Measurements from ENCODE around the gene ANKRD35. TPM values are rescaled to one million over a fixed set of nuclear protein-coding genes. Genes with fewer than 3 reads are reported as not detected.

Gene ANKRD35
- total RNA-seq, 1 donor from 2014 or later = not detected

DNA sequence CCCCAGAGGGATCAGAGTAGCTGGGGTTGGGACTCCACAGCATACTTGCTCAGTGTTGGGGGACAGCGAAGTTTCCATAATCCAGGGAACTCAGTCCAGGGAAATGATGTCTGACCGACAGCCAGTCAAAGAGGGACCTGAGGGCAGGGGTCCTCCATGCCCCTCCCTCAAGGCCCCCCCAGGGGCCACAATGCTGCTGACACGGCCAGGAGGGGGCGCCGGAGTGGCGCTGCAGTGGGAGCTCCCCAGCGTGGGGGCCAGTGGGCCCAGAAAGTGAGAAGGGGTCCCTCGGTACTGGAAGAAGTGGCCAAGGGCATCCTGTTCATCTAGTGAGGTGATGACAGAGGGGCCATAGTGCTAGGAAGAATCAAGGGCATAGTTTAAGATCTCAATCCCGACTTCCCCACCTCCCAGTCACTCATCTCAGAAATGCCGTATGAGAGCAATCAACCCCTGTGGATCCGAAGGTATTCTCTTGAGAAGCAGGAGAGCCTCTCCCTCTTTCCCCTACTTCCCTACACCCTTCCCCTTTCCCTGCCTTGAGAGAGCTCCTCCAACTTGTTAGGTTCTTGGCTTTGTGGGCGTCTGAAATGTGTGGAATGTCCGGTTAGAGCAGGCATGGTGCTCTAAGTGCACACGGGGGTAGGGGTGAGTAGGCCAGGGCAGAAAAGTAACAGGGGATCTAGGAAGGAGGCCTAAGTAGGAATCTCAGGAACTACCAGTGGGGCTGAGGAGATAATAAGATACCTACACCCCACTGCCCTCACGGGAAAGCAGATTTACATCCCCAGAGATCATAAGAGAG is 36.1 kb downstream of the ANKRD35 start:
- H3K9me3 Mint-ChIP-seq (ENCODE audit: low read depth) = no peaks in the 10 kb centered on the region
- H3K4me3 Mint-ChIP-seq (ENCODE audit: unreplicated experiment) = peak overlapping the region; percentile 0
- H3K36me3 Mint-ChIP-seq (ENCODE audit: low read depth) = peaks cover 21% of the 10 kb centered on the region
- no peak for DNase-seq (ENCODE audit: low spot score)
- H3K4me1 Mint-ChIP-seq (ENCODE audit: low read depth) = peaks cover 31% of the 10 kb centered on the region
- H3K27ac Mint-ChIP-seq (ENCODE audit: unreplicated experiment) = peak overlapping the region; percentile 83
- TF ChIP-seq, protein P1, sequence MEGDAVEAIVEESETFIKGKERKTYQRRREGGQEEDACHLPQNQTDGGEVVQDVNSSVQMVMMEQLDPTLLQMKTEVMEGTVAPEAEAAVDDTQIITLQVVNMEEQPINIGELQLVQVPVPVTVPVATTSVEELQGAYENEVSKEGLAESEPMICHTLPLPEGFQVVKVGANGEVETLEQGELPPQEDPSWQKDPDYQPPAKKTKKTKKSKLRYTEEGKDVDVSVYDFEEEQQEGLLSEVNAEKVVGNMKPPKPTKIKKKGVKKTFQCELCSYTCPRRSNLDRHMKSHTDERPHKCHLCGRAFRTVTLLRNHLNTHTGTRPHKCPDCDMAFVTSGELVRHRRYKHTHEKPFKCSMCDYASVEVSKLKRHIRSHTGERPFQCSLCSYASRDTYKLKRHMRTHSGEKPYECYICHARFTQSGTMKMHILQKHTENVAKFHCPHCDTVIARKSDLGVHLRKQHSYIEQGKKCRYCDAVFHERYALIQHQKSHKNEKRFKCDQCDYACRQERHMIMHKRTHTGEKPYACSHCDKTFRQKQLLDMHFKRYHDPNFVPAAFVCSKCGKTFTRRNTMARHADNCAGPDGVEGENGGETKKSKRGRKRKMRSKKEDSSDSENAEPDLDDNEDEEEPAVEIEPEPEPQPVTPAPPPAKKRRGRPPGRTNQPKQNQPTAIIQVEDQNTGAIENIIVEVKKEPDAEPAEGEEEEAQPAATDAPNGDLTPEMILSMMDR (IDR thresholded peaks at IDR 0.05) = peak; percentile 75
- H3K27me3 Mint-ChIP-seq (ENCODE audit: low read depth) = no peaks in the 10 kb centered on the region

DNA sequence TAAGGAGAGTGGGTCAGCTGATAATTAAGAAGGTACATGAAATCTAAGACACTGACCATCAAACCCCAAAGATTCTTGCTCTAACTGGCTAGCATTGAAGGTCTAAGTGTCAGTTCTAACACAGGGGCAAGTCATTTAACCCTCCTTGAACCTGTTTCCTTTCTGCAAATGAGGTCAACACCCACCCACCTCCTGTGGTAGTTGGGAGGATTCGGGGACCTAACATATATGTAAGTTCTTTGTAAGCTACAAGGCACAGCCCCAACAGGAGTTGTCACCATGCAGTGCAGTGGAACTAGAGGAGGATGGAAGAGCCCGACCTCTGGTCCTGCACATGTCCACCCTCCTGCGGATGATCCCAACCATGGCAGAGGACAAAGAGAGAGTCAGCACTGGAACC is 37.8 kb downstream of the ANKRD35 start:
- H3K9me3 Mint-ChIP-seq (ENCODE audit: low read depth) = no peaks in the 10 kb centered on the region
- H3K36me3 Mint-ChIP-seq (ENCODE audit: low read depth) = peaks cover 14% of the 10 kb centered on the region
- no peak overlapping the region for H3K27ac Mint-ChIP-seq (ENCODE audit: unreplicated experiment)
- DNase-seq (ENCODE audit: low spot score) = no peak
- TF ChIP-seq, protein P1 (IDR thresholded peaks at IDR 0.05) = no peak
- H3K4me3 Mint-ChIP-seq (ENCODE audit: unreplicated experiment) = no peak overlapping the region
- peaks cover 31% of the 10 kb centered on the region for H3K4me1 Mint-ChIP-seq (ENCODE audit: low read depth)
- H3K27me3 Mint-ChIP-seq (ENCODE audit: low read depth) = no peaks in the 10 kb centered on the region

- no peak for DNase-seq (ENCODE audit: low spot score)
- Mint-ChIP-seq H3K9me3 (ENCODE audit: low read depth) (no peaks in the 10 kb centered on the region), H3K27ac (ENCODE audit: unreplicated experiment) (peak overlapping the region; percentile 71)
These were observed 39.5 kb downstream of the ANKRD35 start for GRCh38 chr1:145846201-145846612.

DNA sequence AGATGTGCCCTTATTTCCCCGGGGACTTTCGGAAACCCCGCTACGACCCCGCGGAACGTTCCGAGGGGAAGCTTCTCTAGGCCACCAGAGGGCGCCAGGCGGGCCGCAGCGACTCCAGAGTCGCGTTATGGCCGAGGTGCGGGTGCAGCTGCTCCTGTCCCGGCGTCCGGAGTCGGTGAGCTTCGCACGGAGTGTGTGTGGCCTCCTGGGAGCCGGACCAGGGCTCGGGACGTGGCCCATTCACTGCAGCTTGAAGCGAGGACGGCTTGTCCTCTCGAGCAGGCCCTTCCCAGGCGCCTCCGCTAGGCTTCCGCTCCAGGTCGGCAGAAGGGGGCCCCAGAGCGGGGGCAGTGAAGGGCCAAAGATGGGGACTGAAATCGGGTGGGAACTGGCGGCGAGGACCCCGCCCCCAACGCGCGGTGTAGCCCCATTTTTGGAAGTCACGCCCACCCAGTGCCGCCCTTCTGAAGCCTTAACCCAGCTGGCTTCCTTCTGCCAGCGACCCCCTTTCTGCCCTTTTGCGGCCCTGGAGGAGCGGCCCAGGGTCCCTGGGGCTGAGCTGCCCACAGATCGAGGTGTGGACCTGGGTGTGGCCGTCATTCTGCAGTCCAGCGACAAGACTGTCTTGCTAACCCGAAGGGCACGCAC is 40.0 kb downstream of the ANKRD35 start, which contains the start of gene NUDT17:
TSS of gene NUDT17 (plus strand) at position 117 of the 648 bp plus-strand sequence. CDS start at position 128, 11 bp downstream.
- Mint-ChIP-seq H3K27ac (ENCODE audit: unreplicated experiment) (peak within 1 kb of the TSS; percentile 71), H3K27me3 (ENCODE audit: low read depth) (no peaks in the 10 kb centered on the region), H3K4me3 (ENCODE audit: unreplicated experiment) (no peak within 1 kb of the TSS), H3K4me1 (ENCODE audit: low read depth) (peaks cover 26% of the 10 kb centered on the region), H3K36me3 (ENCODE audit: low read depth) (peaks cover 15% of the 10 kb centered on the region), H3K9me3 (ENCODE audit: low read depth) (no peaks in the 10 kb centered on the region)
- TF ChIP-seq, protein P1 (IDR thresholded peaks at IDR 0.05) = peak; percentile 95
- DNase-seq (ENCODE audit: low spot score) = peak; percentile 95

More at GRCh38 chr1:145846201-145846612, 39.5 kb downstream of the ANKRD35 start:
- no peak overlapping the region for H3K4me3 Mint-ChIP-seq (ENCODE audit: unreplicated experiment)
- peaks cover 31% of the 10 kb centered on the region for H3K4me1 Mint-ChIP-seq (ENCODE audit: low read depth)
- TF ChIP-seq, protein P1 (IDR thresholded peaks at IDR 0.05) = peak; percentile 72
- peaks cover 14% of the 10 kb centered on the region for H3K36me3 Mint-ChIP-seq (ENCODE audit: low read depth)
- H3K27me3 Mint-ChIP-seq (ENCODE audit: low read depth) = no peaks in the 10 kb centered on the region

GRCh38 chr1:145845144-145845513 is 40.5 kb downstream of the ANKRD35 start:
- peaks cover 21% of the 10 kb centered on the region for H3K4me1 Mint-ChIP-seq (ENCODE audit: low read depth)
- H3K36me3 Mint-ChIP-seq (ENCODE audit: low read depth) = peaks cover 17% of the 10 kb centered on the region
- H3K4me3 Mint-ChIP-seq (ENCODE audit: unreplicated experiment) = no peak overlapping the region
- DNase-seq (ENCODE audit: low spot score) = no peak
- no peaks in the 10 kb centered on the region for H3K27me3 Mint-ChIP-seq (ENCODE audit: low read depth)
- no peak overlapping the region for H3K27ac Mint-ChIP-seq (ENCODE audit: unreplicated experiment)
- no peaks in the 10 kb centered on the region for H3K9me3 Mint-ChIP-seq (ENCODE audit: low read depth)
- TF ChIP-seq, protein P1 (IDR thresholded peaks at IDR 0.05) = no peak

Measured in chondrocyte (in vitro differentiated cells).